ENCODE measurements around the gene RAD23A.
"Not testable (repeated sequence)": the region's sequence is repeated elsewhere in the genome, so short reads cannot be mapped to it uniquely, and the experiment has no call there.

The RAD23A gene

GRCh38 chr19:12955575-12955974 lies 9.9 kb downstream of the RAD23A start:
- not testable (repeated sequence) for DNase-seq (ENCODE audit: low spot score)

- DNase-seq (ENCODE audit: low spot score) = no peak
Observed at GRCh38 chr19:12955996-12956395, 10.3 kb downstream of the RAD23A start.

GRCh38 chr19:12956446-12957388 lies 11.1 kb downstream of the RAD23A start, which contains the start of gene GADD45GIP1:
GADD45GIP1 (minus strand) TSS chr19:12957223; CDS start chr19:12957212, 11 bp downstream.
- DNase-seq (ENCODE audit: low spot score) = peak; percentile 74

- not testable (repeated sequence) for DNase-seq (ENCODE audit: low spot score)
Observed at GRCh38 chr19:12957389-12957952, 11.8 kb downstream of the RAD23A start.

- DNase-seq (ENCODE audit: low spot score) = no peak
Observed at GRCh38 chr19:12959481-12959880, 13.8 kb downstream of the RAD23A start.

- DNase-seq (ENCODE audit: low spot score) = peak; percentile 49
Observed at GRCh38 chr19:12965017-12965811, 19.6 kb downstream of the RAD23A start.

- DNase-seq (ENCODE audit: low spot score) = no peak
Observed at GRCh38 chr19:12965812-12966135, 20.1 kb downstream of the RAD23A start.

- peak; percentile 48 for DNase-seq (ENCODE audit: low spot score)
Observed at GRCh38 chr19:12967907-12968306, 22.2 kb downstream of the RAD23A start.

- DNase-seq (ENCODE audit: low spot score) = no peak
Observed at GRCh38 chr19:12969292-12969988, 23.8 kb downstream of the RAD23A start, which contains the start of gene DAND5. DAND5 (plus strand) TSS chr19:12969576; CDS start chr19:12969661, 85 bp downstream.

- no peak for DNase-seq (ENCODE audit: low spot score)
Observed at GRCh38 chr19:12970070-12970820, 24.6 kb downstream of the RAD23A start.

GRCh38 chr19:12973236-12973635 lies 27.6 kb downstream of the RAD23A start:
- DNase-seq (ENCODE audit: low spot score) = no peak

- DNase-seq (ENCODE audit: low spot score) = no peak
Observed at GRCh38 chr19:12974301-12975220, 28.9 kb downstream of the RAD23A start.

- no peak for DNase-seq (ENCODE audit: low spot score)
Observed at GRCh38 chr19:12975221-12975741, 29.6 kb downstream of the RAD23A start.

- DNase-seq (ENCODE audit: low spot score) = not testable (repeated sequence)
Observed at GRCh38 chr19:12976109-12976508, 30.4 kb downstream of the RAD23A start.

GRCh38 chr19:12979974-12980373 lies 34.3 kb downstream of the RAD23A start:
- no peak for DNase-seq (ENCODE audit: low spot score)

GRCh38 chr19:12982648-12983047 lies 37.0 kb downstream of the RAD23A start:
- no peak for DNase-seq (ENCODE audit: low spot score)

- DNase-seq (ENCODE audit: low spot score) = no peak
Observed at GRCh38 chr19:12983091-12983490, 37.4 kb downstream of the RAD23A start.

GRCh38 chr19:12983542-12984142 lies 38.0 kb downstream of the RAD23A start:
- peak; percentile 71 for DNase-seq (ENCODE audit: low spot score)

- DNase-seq (ENCODE audit: low spot score) = no peak
Observed at GRCh38 chr19:12984143-12984627, 38.5 kb downstream of the RAD23A start.
